HL-60 (cell line): ENCODE results near the gene CBX8.

Experiments
- DNase-seq, 2 experiments: peaks; one replicate each; pipeline ENCODE4 v3.0.0-alpha.2; 2010 to 2020; ENCODE audit warnings: low read depth in 1 of 2, low spot score in 1 of 2
- H3K27ac ChIP-seq: fragments of 250-450 bp; sonication (Bioruptor Pico); replicated peaks from 2 replicates; pipeline ENCODE4 v1.5.1; 2020; ENCODE audit warnings: mild to moderate bottlenecking, moderate library complexity
- H3K27me3 ChIP-seq: fragments of 250-450 bp; sonication (Bioruptor Pico); 2 replicates; pipeline ENCODE4 v1.5.1; 2021; ENCODE audit warnings: mild to moderate bottlenecking, moderate library complexity; ENCODE audit not compliant: insufficient read depth, poor library complexity, severe bottlenecking
- H3K4me3 ChIP-seq: replicated peaks from 2 replicates; pipeline ENCODE4 v1.5.1; 2011; ENCODE audit warnings: mild to moderate bottlenecking, control low read depth, low read length; ENCODE audit not compliant: insufficient read depth
- CTCF ChIP-seq: IDR thresholded peaks from one replicate; pipeline ENCODE4 v1.5.1; 2011; ENCODE audit warnings: low read length, control low read depth, inconsistent platforms; ENCODE audit not compliant: insufficient read depth
- GABPA ChIP-seq: IDR thresholded peaks from 2 replicates; pipeline ENCODE4 v1.6.1; 2012; ENCODE audit warnings: low read depth
- POLR2AphosphoS5 ChIP-seq: IDR thresholded peaks from 2 replicates; pipeline ENCODE4 v1.6.1; 2012; ENCODE audit warnings: low read depth
- REST ChIP-seq: IDR thresholded peaks from 2 replicates; pipeline ENCODE4 v1.6.1; 2012; ENCODE audit warnings: low read depth; ENCODE audit not compliant: insufficient replicate concordance
- SPI1 ChIP-seq: IDR thresholded peaks from 2 replicates; pipeline ENCODE4 v1.6.1; 2012; ENCODE audit warnings: low read depth, mild to moderate bottlenecking, borderline replicate concordance

Gene CBX8

GRCh38 chr17:79783891-79784290 is 13.0 kb downstream of the CBX8 start:
- H3K27ac ChIP-seq = no peak overlapping the region
- no peak for DNase-seq

GRCh38 chr17:79781736-79782575 is 14.9 kb downstream of the CBX8 start:
- TF ChIP-seq REST (no peak), SPI1 (no peak), CTCF (no peak), GABPA (no peak), POLR2AphosphoS5 (no peak)
- H3K27ac ChIP-seq = no peak overlapping the region
- DNase-seq = no peak

More at GRCh38 chr17:79783891-79784290, 13.0 kb downstream of the CBX8 start:
- Histone ChIP-seq H3K27me3 (peaks cover 14% of the 10 kb centered on the region), H3K4me3 (no peak overlapping the region)
- TF ChIP-seq SPI1 = no peak
- no peak for TF ChIP-seq REST
- TF ChIP-seq CTCF = no peak

GRCh38 chr17:79781012-79781650 is 15.7 kb downstream of the CBX8 start:
- DNase-seq = no peak
- peaks cover 17% of the 10 kb centered on the region for H3K27me3 ChIP-seq
- H3K27ac ChIP-seq = no peak overlapping the region
- no peak overlapping the region for H3K4me3 ChIP-seq
- TF ChIP-seq REST (no peak), POLR2AphosphoS5 (no peak), SPI1 (no peak), CTCF (no peak), GABPA (no peak)

More at GRCh38 chr17:79781736-79782575, 14.9 kb downstream of the CBX8 start:
- peaks cover 9% of the 10 kb centered on the region for H3K27me3 ChIP-seq
- H3K4me3 ChIP-seq = no peak overlapping the region
